Loucy (cell line): ENCODE measurements around the gene TRANK1.

ENCODE experiments used
- H2AFZ ChIP-seq: fragments of 200-600 bp; sonication (generic); 2 replicates; pipeline ENCODE4 v1.6.0; 2016; ENCODE audit warnings: antibody characterized with exemption, mild to moderate bottlenecking, low read length, moderate library complexity
- H3F3A ChIP-seq: fragments of 200-600 bp; 2 replicates; pipeline ENCODE4 v1.6.0; 2016; ENCODE audit warnings: antibody characterized with exemption, low read depth, mild to moderate bottlenecking
- H3K27me3 ChIP-seq: fragments of 200-600 bp; sonication (generic); 2 replicates; pipeline ENCODE4 v1.6.1; 2014; ENCODE audit warnings: low read length, mild to moderate bottlenecking; ENCODE audit not compliant: insufficient read depth, poor library complexity, severe bottlenecking
- H3K36me3 ChIP-seq: fragments of 200-600 bp; sonication (generic); 2 replicates; pipeline ENCODE4 v1.6.1; 2016; ENCODE audit warnings: low read length; ENCODE audit not compliant: insufficient read depth
- H3K4me1 ChIP-seq: fragments of 200-600 bp; sonication (generic); 2 replicates; pipeline ENCODE4 v1.5.1; 2014; ENCODE audit warnings: low read length, mild to moderate bottlenecking; ENCODE audit not compliant: insufficient read depth, poor library complexity, severe bottlenecking
- H3K4me2 ChIP-seq: fragments of 200-600 bp; sonication (generic); 2 replicates; pipeline ENCODE4 v1.6.0; 2014; ENCODE audit warnings: antibody characterized with exemption, low read length, low read depth, mild to moderate bottlenecking; ENCODE audit not compliant: poor library complexity, severe bottlenecking
- H3K4me3 ChIP-seq: fragments of 200-600 bp; sonication (generic); 2 replicates; pipeline ENCODE4 v1.5.1; 2014; ENCODE audit warnings: low read length, mild to moderate bottlenecking, mixed read lengths; ENCODE audit not compliant: poor library complexity, severe bottlenecking
- H3K79me2 ChIP-seq: fragments of 200-600 bp; sonication (generic); 2 replicates; pipeline ENCODE4 v1.6.1; 2014; ENCODE audit warnings: low read length; ENCODE audit not compliant: insufficient read depth
- H3K9ac ChIP-seq: fragments of 200-600 bp; sonication (generic); 2 replicates; pipeline ENCODE4 v1.6.0; 2014; ENCODE audit warnings: mild to moderate bottlenecking, low read depth, low read length, moderate library complexity; ENCODE audit not compliant: poor library complexity, severe bottlenecking
- H3K9me2 ChIP-seq: fragments of 200-600 bp; sonication (generic); replicated peaks from 2 replicates; pipeline ENCODE4 v1.6.1; 2016; ENCODE audit warnings: low read depth, low read length, mixed read lengths
- H3K9me3 ChIP-seq: fragments of 200-600 bp; sonication (generic); 2 replicates; pipeline ENCODE4 v1.6.1; 2014; ENCODE audit warnings: mild to moderate bottlenecking, antibody characterized with exemption, low read length, low read depth; ENCODE audit not compliant: insufficient read depth
- H4K20me1 ChIP-seq: fragments of 200-600 bp; sonication (generic); 2 replicates; pipeline ENCODE4 v1.6.0; 2014; ENCODE audit warnings: antibody characterized with exemption, low read length, mild to moderate bottlenecking; ENCODE audit not compliant: insufficient read depth, poor library complexity, severe bottlenecking
- CTCF ChIP-seq: fragments of 200-600 bp; sonication (generic); conservative IDR thresholded peaks from 2 replicates; pipeline ENCODE4 v1.5.1; 2014; ENCODE audit warnings: mild to moderate bottlenecking, antibody characterized with exemption, low read length
- EZH2phosphoT487 ChIP-seq: fragments of 200-600 bp; IDR thresholded peaks from 2 replicates; pipeline ENCODE4 v1.6.1; 2018; ENCODE audit warnings: antibody characterized with exemption, mild to moderate bottlenecking, moderate library complexity, borderline replicate concordance

TRANK1 gene

GRCh38 chr3:36850743-36851142 lies 94.1 kb downstream of the TRANK1 start:
- H3K9me3 ChIP-seq, result no peaks in the 10 kb centered on the region
- H3K9me2 ChIP-seq, result no peaks in the 10 kb centered on the region
- peaks cover 19% of the 10 kb centered on the region; the same call in 1 of the 2 replicates for H3K36me3 ChIP-seq
- H3F3A ChIP-seq, result no peaks in the 10 kb centered on the region
- H3K9ac ChIP-seq, result no peak overlapping the region
- H2AFZ ChIP-seq, result no peak overlapping the region
- H3K4me3 ChIP-seq, result no peak overlapping the region
- no peaks in the 10 kb centered on the region for H3K27me3 ChIP-seq
- H4K20me1 ChIP-seq, result peaks cover 3% of the 10 kb centered on the region
- no peak for TF ChIP-seq EZH2phosphoT487
- TF ChIP-seq CTCF, result no peak
- H3K4me1 ChIP-seq, result no peaks in the 10 kb centered on the region
- no peak overlapping the region for H3K4me2 ChIP-seq
- no peaks in the 10 kb centered on the region for H3K79me2 ChIP-seq

GRCh38 chr3:36846406-36846805 lies 98.4 kb downstream of the TRANK1 start:
- Histone ChIP-seq H3K36me3 (peaks cover 20% of the 10 kb centered on the region; the same call in 1 of the 2 replicates), H3K9me3 (no peaks in the 10 kb centered on the region), H4K20me1 (peaks cover 3% of the 10 kb centered on the region), H3K4me1 (peaks cover 21% of the 10 kb centered on the region), H3K9ac (no peak overlapping the region), H3K4me2 (no peak overlapping the region), H3F3A (no peaks in the 10 kb centered on the region), H3K79me2 (no peaks in the 10 kb centered on the region), H3K4me3 (no peak overlapping the region), H2AFZ (no peak overlapping the region), H3K9me2 (no peaks in the 10 kb centered on the region), H3K27me3 (no peaks in the 10 kb centered on the region)
- TF ChIP-seq CTCF (no peak), EZH2phosphoT487 (no peak)

- H3K4me3 ChIP-seq, result no peak overlapping the region
- no peaks in the 10 kb centered on the region for H3K27me3 ChIP-seq
- H3K9me2 ChIP-seq, result no peaks in the 10 kb centered on the region
- H2AFZ ChIP-seq, result no peak overlapping the region
- H3K9me3 ChIP-seq, result no peaks in the 10 kb centered on the region
- H3F3A ChIP-seq, result no peaks in the 10 kb centered on the region
- peaks cover 30% of the 10 kb centered on the region for H3K4me1 ChIP-seq
- peaks cover 15% of the 10 kb centered on the region; the same call in 1 of the 2 replicates for H3K36me3 ChIP-seq
- no peak overlapping the region for H3K9ac ChIP-seq
- peak overlapping the region; percentile 48 for H3K4me2 ChIP-seq
- no peaks in the 10 kb centered on the region for H3K79me2 ChIP-seq
- peak; percentile 77 for TF ChIP-seq CTCF
- no peak for TF ChIP-seq EZH2phosphoT487
- H4K20me1 ChIP-seq, result peaks cover 3% of the 10 kb centered on the region
These were observed 101.5 kb downstream of the TRANK1 start for GRCh38 chr3:36843065-36844051.
